Loucy (cell line): ENCODE data around the gene BOLA2B.

Experiments used
- H2AFZ ChIP-seq: fragments of 200-600 bp; sonication (generic); 2 replicates; pipeline ENCODE4 v1.6.0; 2016; ENCODE audit warnings: antibody characterized with exemption, mild to moderate bottlenecking, low read length, moderate library complexity
- H3F3A ChIP-seq: fragments of 200-600 bp; 2 replicates; pipeline ENCODE4 v1.6.0; 2016; ENCODE audit warnings: antibody characterized with exemption, low read depth, mild to moderate bottlenecking
- H3K27me3 ChIP-seq: fragments of 200-600 bp; sonication (generic); 2 replicates; pipeline ENCODE4 v1.6.1; 2014; ENCODE audit warnings: low read length, mild to moderate bottlenecking; ENCODE audit not compliant: insufficient read depth, poor library complexity, severe bottlenecking
- H3K36me3 ChIP-seq: fragments of 200-600 bp; sonication (generic); 2 replicates; pipeline ENCODE4 v1.6.1; 2016; ENCODE audit warnings: low read length; ENCODE audit not compliant: insufficient read depth
- H3K4me1 ChIP-seq: fragments of 200-600 bp; sonication (generic); 2 replicates; pipeline ENCODE4 v1.5.1; 2014; ENCODE audit warnings: low read length, mild to moderate bottlenecking; ENCODE audit not compliant: insufficient read depth, poor library complexity, severe bottlenecking
- H3K4me2 ChIP-seq: fragments of 200-600 bp; sonication (generic); 2 replicates; pipeline ENCODE4 v1.6.0; 2014; ENCODE audit warnings: antibody characterized with exemption, low read length, low read depth, mild to moderate bottlenecking; ENCODE audit not compliant: poor library complexity, severe bottlenecking
- H3K4me3 ChIP-seq: fragments of 200-600 bp; sonication (generic); 2 replicates; pipeline ENCODE4 v1.5.1; 2014; ENCODE audit warnings: low read length, mild to moderate bottlenecking, mixed read lengths; ENCODE audit not compliant: poor library complexity, severe bottlenecking
- H3K79me2 ChIP-seq: fragments of 200-600 bp; sonication (generic); 2 replicates; pipeline ENCODE4 v1.6.1; 2014; ENCODE audit warnings: low read length; ENCODE audit not compliant: insufficient read depth
- H3K9ac ChIP-seq: fragments of 200-600 bp; sonication (generic); 2 replicates; pipeline ENCODE4 v1.6.0; 2014; ENCODE audit warnings: mild to moderate bottlenecking, low read depth, low read length, moderate library complexity; ENCODE audit not compliant: poor library complexity, severe bottlenecking
- H3K9me2 ChIP-seq: fragments of 200-600 bp; sonication (generic); replicated peaks from 2 replicates; pipeline ENCODE4 v1.6.1; 2016; ENCODE audit warnings: low read depth, low read length, mixed read lengths
- H3K9me3 ChIP-seq: fragments of 200-600 bp; sonication (generic); 2 replicates; pipeline ENCODE4 v1.6.1; 2014; ENCODE audit warnings: mild to moderate bottlenecking, antibody characterized with exemption, low read length, low read depth; ENCODE audit not compliant: insufficient read depth
- H4K20me1 ChIP-seq: fragments of 200-600 bp; sonication (generic); 2 replicates; pipeline ENCODE4 v1.6.0; 2014; ENCODE audit warnings: antibody characterized with exemption, low read length, mild to moderate bottlenecking; ENCODE audit not compliant: insufficient read depth, poor library complexity, severe bottlenecking
- CTCF ChIP-seq: fragments of 200-600 bp; sonication (generic); conservative IDR thresholded peaks from 2 replicates; pipeline ENCODE4 v1.5.1; 2014; ENCODE audit warnings: mild to moderate bottlenecking, antibody characterized with exemption, low read length
- EZH2phosphoT487 ChIP-seq: fragments of 200-600 bp; IDR thresholded peaks from 2 replicates; pipeline ENCODE4 v1.6.1; 2018; ENCODE audit warnings: antibody characterized with exemption, mild to moderate bottlenecking, moderate library complexity, borderline replicate concordance

Gene BOLA2B

GRCh38 chr16:30157214-30157613, 36.3 kb downstream of the BOLA2B start:
- no peaks in the 10 kb centered on the region for H3K36me3 ChIP-seq
- TF ChIP-seq CTCF, result no peak
- no peak overlapping the region for H3K9ac ChIP-seq
- no peak overlapping the region for H3K4me2 ChIP-seq
- H4K20me1 ChIP-seq, result no peaks in the 10 kb centered on the region
- H3K9me3 ChIP-seq, result no peaks in the 10 kb centered on the region
- no peak overlapping the region for H2AFZ ChIP-seq
- H3K27me3 ChIP-seq, result no peaks in the 10 kb centered on the region
- no peaks in the 10 kb centered on the region for H3K4me1 ChIP-seq
- no peaks in the 10 kb centered on the region for H3K9me2 ChIP-seq
- H3K79me2 ChIP-seq, result no peaks in the 10 kb centered on the region
- no peaks in the 10 kb centered on the region for H3F3A ChIP-seq
- no peak overlapping the region for H3K4me3 ChIP-seq

- Histone ChIP-seq H3K4me3 (no peak overlapping the region), H3K4me1 (no peaks in the 10 kb centered on the region), H3K9me3 (no peaks in the 10 kb centered on the region), H3K36me3 (no peaks in the 10 kb centered on the region), H3K9ac (no peak overlapping the region), H3F3A (no peaks in the 10 kb centered on the region), H3K9me2 (no peaks in the 10 kb centered on the region), H4K20me1 (no peaks in the 10 kb centered on the region), H3K27me3 (no peaks in the 10 kb centered on the region), H2AFZ (no peak overlapping the region), H3K4me2 (no peak overlapping the region), H3K79me2 (no peaks in the 10 kb centered on the region)
- TF ChIP-seq CTCF, result no peak
- TF ChIP-seq EZH2phosphoT487, result no peak
These were observed 38.3 kb downstream of the BOLA2B start for GRCh38 chr16:30155188-30155587.

- no peak overlapping the region for H3K4me2 ChIP-seq
- H3K9me3 ChIP-seq, result peaks cover 8% of the 10 kb centered on the region
- H3F3A ChIP-seq, result no peaks in the 10 kb centered on the region
- no peak overlapping the region for H3K9ac ChIP-seq
- H3K4me1 ChIP-seq, result no peaks in the 10 kb centered on the region
- H3K79me2 ChIP-seq, result no peaks in the 10 kb centered on the region
- no peak for TF ChIP-seq CTCF
- no peak for TF ChIP-seq EZH2phosphoT487
- H4K20me1 ChIP-seq, result no peaks in the 10 kb centered on the region
- H3K9me2 ChIP-seq, result no peaks in the 10 kb centered on the region
- H3K36me3 ChIP-seq, result no peaks in the 10 kb centered on the region
- no peaks in the 10 kb centered on the region for H3K27me3 ChIP-seq
- H3K4me3 ChIP-seq, result no peak overlapping the region
- no peak overlapping the region for H2AFZ ChIP-seq
These were observed 40.9 kb downstream of the BOLA2B start for GRCh38 chr16:30152517-30152916.
